D341Med (cell line): ENCODE measurements around the gene MEF2C.

Experiments
- DNase-seq: peaks from one replicate; pipeline ENCODE4 v3.0.0; 2012; ENCODE audit warnings: low spot score

MEF2C gene

DNA sequence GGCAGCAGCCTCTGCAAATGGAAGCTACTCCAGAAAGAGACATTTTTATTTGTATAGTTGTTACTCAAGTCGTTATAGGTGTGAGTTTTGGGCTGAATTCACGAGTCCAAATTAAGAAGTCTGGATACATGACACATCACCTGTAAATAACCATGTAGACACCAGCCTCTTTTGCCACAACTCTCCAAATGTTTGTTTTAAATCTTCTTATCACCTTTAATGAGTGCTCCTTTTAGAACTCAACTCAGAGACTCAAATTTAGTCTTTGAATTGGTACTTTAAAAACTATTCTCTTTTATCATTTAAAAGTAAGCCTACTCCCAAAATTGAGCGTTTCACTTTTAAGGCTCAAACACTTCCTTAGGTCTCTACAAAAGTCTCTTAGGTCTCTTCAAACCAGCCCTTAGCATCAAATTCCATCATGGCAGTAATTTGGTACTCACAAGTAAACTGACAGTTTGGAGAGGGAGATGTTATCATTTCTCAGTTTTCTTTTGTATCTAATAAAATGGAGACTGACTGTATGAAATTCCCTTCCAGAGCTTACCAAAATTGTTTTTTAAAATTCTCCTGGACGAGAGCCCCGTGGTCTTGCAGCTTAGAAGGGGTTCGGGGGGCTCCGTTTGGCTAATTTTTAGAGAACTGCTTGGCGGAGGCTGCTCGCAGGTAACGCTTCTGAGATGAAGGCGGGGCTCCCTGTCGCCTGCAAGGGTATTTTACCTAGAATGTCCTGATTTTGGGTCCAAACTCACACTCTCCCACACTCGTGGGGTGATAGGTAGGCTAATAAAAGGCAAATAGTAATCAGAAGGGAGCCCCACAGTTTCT, 194.6 kb downstream of the MEF2C start:
- no peak for DNase-seq

DNA sequence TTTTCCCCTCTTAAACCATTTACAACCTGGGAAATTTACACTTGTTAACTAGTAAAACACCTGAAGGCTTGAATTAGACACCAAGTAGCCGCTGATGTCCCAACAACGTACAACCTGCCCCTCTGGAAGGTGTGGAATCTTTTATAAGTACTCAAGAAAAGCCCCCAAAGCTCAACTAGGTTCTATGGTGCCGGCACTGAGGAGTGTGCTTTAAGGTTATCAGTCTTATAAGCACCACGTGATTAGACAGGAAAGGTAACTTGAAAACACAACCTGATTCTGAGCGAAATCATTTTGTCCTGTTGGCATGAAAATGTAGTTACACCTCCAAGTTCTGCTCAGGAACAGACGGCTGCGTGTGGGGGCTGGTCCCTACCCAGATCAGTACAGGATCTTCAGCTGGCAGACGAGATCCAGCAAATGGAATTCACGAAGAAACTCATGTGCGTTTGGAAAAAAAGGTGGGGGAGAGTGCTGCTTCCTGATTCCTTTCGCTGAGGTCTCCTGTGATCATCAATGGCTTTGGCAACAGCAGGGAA, 195.5 kb downstream of the MEF2C start:
- no peak for DNase-seq

DNA sequence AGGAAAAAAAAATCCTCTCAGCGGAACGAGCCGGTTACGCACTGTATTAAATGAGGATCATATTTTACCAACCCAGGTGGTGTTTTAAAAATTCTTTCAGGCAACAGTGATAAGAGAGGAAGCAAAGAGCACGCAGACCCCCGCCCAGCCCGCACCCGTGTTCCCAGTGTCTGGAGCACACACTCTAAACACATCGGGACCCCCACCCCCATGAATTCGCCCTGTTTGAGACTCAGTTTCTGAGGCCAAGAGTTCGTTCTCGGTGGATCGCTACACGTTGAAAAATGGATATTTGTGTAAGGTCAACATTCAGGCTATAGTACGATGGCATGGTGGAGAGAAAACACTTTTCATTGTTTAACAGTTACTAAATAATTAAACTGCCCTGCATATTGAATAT, 196.3 kb downstream of the MEF2C start:
- DNase-seq, result no peak

DNA sequence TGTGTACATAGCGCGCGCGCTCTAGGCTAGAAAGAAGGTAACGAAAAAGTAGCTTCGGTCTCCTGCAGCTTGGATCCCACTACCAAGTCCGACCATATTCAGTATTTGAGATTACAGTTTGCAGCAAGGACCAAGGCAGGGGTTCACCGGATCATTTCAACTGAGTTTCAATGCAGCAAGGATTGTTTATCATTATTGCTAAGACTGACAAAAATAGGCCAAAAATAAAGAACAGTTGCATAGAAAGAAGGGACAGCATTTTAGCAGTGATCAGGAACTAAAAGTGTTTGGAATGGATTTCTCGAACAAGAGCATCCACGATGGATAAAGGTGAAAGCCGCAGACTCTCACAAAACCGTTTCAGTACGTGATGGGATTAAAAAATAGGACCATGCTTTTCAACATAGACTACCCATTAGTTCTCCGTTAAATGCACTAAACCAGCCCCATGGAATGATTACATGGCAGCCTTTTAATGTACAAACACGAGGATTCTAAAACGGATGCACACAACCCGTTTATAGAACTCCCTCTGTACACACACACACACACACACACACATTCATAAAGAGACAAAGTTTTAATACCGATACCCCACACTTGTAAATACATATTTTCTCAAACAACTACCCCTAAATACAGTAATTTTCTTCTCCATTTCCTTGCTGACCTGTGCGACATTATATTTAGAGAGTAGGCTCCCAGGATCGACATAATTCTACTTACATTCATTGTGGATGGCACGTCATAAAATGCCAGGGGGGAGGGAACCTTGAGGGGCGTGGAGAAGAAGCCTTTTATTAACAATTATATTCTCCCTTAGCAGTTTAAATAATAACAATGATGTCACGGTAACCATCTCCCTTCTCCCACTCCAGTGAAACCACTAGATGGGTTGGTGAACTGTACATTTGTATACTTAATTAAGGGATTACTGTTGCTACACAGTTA, 197.1 kb downstream of the MEF2C start:
- DNase-seq, result no peak

DNA sequence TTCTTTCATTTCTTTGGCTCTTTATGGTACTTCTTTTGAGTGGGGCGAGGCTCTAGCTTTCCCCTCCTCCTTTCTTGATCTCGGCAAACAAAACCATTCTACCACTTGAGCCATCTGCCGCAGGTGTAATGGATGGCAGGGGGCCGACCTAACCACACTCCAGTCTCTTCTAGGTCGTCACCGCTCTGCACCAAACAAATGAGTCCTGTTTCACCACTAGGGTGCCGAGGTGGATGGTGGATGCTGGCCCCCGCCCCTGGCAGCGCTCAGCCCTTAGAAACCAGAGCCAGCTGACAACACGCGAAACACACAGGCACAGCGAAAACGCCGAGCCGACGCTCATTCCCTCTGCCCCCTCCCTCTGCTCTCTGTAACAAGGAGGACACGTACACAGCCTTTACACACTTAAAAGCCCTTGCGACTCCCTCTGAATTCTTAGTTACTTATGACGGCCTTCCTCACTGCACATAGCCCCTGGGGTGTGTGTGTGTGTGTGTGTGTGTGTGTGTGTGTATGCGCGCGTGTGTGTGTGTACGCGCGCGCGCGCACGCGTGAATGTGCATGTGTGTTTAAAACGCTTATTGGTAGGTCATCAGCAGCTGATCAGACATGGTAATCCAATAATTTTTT, 199.4 kb downstream of the MEF2C start:
- DNase-seq, result peak; percentile 79

DNA sequence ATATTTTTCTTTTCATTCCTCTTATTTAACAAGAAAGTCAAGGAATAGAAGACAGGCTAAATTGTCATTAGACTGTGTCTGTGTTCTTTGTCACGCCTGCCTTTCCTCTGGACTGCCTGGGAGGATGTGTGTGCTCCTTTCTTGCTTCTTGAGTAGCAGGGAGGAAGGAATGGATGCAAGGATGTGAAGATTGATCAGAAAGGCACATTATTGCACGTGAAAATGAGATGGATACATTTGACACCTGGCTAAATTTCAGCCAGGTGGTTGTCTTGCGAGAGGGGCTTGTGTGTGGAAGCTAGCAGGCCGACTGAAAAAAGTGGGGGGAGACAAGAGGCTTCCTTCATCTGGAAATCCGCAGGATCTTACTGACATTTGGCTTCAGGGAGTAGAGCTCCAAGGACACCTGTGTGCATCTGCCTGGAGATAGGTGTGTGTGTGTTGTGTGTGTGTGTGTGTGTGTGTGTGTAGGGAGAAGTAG, 200.1 kb downstream of the MEF2C start:
- no peak for DNase-seq

DNA sequence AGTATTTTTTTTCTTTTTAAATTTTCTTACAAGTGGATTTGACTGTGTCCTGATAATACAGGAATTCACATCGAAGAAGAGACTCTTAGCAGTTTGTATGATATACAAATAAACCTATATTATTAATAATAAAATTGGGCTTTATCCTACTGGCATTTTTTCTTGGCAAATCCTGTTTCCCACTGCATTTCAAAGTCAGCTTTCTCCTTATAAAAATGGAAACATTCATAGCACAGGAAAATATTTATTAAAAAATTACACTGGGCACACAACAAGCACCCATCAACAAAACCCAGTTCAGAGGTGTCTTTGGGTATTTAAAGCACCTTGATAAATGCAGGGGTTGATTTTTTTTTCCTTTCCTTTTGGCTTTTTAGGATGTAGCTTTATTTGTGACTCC, 200.9 kb downstream of the MEF2C start:
- DNase-seq, result no peak

DNA sequence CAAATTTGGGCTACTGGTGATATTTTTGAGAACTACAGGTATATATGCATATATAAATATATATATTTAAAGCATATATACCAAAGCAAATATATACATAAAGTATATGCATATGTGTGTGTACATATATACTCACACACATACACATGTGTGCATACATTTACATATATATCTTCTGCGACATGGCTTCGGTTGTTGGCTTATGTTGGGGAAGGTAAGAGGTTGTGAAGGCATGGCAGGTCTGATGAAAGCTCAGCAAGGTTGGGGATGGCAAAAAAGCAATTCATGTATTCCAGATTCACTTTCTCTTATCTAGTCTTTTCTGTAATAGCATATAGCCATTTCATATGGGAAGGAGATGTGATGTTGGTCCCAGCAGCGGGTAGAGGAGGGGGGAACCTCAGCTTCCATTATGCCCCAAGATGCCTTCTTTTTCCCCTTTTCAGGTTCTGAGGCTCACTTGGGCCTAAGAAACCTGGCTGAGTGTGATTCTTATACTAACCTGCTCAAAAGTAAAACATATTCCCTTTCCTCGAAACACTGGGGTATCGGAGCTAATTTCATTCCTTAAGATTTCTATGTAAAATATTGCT, 201.7 kb downstream of the MEF2C start:
- no peak for DNase-seq

DNA sequence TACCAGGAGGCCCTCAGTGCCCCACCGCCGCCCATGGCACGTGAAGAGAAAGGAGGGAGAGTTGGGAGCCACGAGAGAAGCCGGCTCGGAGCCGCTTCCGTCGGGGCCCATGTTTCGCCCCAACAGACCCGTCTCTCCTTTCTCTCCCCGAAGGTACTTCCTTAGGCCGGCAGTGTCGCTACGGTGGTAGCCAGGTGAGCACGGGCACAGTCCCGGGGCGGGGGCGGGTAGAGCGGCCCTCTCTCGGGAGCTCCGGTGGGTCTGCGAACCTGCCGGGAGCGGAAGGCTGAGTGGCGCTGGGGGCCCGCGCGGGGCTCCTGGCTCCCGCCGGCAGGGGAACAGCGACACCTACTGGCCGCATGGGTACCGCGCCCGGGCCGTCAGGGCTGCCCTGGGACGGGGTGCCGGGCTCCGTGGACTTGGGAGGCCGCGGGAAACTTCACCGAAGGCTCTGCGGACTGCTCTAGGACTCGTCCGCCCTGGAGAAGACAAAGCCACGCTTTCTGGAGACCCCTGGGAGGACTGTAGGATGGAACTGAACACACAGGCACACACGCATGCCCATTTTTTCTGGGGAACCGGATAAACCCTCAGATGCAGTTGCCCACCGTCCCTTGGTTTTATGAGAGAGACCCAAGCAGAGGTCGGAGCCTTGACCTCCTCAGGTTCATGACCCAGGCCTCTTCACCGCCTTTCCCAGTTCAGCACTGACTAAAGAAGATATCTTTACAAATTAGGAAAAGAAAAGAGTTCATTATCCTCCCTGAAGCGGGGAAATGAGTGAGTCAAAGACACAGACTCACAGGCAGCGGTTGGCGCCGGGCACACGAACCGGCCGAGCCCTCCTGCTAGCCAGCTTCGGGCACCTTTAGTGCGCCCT, 202.5 kb downstream of the MEF2C start:
- DNase-seq, result peak; percentile 89

DNA sequence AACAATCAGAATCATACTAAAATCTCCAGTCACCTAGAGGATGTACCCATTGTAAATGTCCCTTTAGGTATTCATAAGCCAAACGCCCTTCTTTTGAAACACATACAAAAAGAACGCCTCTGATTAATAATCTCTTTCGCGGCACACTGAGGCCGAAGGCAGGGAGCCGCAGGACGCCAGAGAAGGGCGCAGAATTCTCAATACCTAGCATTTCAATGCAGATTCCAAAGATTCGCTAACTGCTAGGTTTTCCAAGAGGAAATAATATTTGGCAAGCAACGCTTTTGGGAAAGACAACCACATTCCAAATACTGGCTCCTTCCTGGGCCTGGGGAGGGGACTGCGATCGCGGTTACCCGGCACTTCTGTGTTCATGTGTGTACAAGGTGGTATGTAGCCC, 203.3 kb downstream of the MEF2C start:
- no peak for DNase-seq

DNA sequence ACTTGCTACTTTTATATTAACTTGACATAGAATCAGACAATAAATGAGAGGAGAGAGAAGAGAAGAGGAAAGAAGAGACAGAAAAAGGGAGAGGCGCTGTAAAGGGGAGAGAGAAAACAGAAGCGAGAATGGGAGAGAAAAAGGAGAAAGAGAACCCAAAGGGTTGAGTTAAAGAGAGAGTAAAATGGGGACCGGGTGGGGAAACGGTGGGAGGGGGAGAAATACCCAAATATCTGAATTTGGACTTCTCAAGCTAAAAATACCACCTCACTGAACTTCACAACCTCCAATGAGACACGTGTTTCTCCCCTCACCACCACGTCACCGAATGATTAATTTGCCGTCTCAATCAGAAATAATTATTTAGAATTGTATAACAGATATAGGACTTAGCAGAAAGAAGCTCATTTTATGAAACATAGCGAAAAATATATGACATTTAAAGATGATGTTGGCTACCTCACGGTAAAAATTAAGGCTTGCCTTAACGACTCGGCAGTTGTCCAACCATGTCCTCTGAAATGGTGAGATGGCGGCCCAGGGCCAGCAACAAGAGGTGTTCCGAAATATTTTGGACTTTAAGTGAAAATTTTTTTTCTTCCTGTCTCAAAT, 204.1 kb downstream of the MEF2C start:
- no peak for DNase-seq

DNA sequence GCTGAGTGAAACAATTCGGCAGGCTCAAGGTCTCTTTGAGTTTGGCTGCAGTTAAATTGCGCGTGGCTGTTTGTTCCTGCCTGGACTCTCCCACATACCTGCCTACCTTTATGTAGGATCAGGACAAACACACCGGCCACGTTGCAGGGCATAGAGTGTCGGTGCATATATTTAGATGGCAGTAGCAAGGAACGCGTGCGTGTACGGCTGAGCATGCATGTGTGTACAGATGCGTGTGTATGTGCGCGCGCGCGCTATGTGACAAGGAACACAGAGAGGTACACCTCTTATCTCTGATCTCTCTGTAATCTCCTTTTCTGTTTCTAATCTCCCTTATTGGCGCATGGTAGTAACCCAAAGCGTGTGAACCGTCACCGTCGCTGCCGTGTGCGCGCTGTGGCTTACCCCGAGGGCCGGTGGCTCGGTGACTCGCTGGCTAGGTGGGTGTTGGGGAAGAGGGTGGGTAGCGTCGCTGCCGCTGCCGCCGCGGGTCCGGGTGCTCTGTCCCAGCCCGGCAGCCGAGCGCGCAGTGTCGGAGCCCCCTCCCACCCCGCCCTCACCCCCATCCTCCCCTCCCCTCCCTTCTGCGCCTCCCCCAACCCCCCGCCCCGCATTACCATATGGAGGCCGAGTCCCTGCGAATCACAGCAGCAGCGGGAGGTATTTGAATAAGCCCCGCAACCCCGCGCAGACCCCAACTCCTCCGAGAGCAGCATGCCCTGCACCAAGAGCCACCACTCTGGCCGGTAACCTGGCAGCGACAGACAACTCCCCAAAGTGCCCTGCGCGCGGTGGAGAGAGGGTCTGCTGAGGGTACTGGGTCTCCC, 204.8 kb downstream of the MEF2C start:
- DNase-seq, result peak; percentile 84

DNA sequence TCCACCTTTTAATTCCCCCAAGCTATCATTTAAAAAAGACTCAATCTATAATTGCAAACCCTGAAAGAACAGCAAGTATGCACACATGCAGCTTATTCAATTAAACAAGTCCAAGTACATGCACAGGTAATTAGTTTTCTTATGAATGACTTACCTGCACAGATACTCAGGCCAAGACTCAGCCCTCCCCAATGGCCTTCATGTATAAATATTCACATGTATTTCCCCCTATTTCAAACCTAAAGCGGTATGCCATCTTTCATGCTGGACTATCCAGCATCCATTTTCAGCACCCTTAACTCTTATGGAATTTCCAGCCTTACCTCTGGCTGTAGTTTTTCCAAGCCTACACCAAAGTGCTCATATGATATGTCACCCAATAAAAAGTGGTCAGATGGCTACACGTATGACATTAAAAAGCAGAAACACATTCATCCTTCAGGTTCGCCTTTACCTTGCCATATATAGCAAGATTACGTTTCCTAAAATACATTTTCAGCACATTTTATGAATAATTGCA, 205.5 kb downstream of the MEF2C start:
- no peak for DNase-seq

DNA sequence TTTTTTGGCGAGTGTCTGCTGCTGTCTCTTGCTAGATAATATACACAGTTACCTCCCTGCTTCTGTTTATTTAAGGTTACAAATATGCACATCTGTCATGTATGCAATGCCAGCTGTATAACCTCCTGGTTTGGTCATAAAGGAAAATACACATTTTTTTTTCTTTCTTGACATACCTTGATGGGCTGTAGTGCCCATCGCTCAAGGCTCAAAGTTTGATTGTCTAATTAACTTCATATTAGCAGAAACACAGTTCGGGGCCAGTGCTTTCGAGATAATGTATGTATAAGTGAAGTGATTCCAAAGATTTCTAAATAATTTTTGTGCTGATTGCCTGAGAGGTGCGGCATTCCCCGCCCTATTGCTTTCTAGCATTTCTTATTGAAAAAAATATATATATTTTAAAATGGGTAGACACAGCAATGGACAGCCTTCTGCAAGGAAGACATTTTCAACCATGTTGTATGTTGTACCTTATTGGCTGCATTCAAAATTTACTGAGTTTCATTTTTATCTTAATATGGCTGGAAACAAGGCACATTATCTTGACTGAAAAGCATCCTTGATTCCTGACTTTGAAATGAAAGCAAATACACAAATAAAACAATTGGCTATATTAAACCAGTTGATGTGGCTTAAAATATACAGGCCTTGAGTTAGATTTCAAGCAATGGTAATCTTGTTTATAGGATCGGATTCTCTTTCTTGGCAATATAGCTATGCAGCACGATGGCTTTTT, 206.2 kb downstream of the MEF2C start:
- no peak for DNase-seq

DNA sequence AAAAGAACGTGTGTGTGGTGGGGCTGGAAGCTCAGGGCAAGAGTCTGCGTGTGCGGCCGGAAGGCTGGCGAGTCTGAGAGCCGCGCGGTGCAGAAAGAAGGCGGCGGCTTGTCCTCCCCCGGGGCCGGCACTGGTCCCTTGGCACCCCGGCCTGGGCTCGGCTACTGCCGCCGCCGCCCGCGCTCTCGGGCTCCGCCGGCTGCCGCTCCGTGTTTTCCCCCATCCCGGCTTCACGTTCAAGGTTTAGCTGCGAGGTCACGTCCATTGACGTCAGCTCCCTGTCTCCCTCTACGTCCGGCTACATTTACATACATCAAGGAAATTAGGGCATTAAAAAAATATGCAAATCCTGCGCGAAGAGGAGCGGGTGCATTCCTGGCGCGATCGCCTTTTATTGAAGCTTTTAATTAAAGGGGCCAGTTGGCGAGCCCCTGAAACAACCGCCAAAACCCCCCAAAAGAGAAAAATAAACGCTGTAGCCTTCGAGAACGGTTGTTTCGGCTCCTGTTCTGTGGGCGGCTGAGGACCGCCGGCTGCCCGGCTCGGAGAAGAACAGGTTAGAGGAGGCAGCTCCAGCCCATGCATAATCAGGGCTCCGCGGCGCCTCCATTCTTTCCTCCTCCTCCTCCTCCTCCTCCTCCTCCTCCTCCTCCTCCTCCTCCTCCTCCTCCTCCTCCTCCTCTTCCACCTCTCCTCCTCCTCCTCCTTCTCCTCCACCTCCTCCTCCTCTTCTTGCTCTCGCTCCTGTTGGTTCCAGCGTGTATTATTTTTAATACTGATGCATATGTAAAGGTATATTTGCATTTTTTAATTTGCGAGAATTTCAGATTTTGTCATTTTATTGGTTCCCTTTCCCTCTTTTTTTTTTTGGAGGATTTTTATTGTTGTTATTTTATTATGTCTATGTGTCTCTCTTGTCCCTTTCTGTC, 207.0 kb downstream of the MEF2C start:
- DNase-seq, result peak; percentile 75

DNA sequence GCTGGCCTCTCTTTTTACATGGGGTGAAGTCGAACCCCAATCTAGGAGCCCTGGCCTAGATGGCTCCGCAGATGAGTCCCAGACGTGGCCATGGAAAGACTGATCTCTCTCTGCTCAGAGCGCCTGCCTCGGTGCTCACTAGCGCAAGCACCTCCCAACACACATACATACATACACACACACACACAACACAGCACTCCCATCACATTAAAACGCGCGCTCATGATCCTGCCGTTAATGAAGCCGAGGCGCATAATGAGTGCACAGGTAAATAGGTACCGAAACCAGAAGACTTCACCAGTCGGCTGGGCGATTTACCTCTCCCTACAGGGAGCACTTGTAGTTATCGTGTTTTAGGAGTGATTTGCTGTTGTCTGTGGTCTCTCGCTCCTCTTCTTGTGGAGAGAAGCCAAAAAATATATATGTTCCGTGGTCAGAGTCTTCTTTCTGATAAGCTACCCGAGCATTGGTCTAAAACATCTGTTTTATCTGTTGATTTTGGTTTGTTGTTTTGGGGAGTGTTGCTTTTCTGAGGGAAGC, 207.7 kb downstream of the MEF2C start:
- peak; percentile 27 for DNase-seq
